Transverse colon (tissue), 3 donors: Measurements from ENCODE around the gene UNC5B.

Source experiments
- CTCF ChIP-seq, 5 experiments: fragments of 200-600 bp in 3 of 5; fragments of 450-650 bp in 2 of 5; sonication (generic) in 3 of 5; IDR thresholded peaks; 1 replicate in 2 of 5; 2 replicates in 3 of 5; pipeline ENCODE4 v1.5.1; 2016 to 2017; ENCODE audit warnings: antibody characterized with exemption in 5 of 5, inconsistent platforms in 3 of 5, mild to moderate bottlenecking in 2 of 5, moderate library complexity in 1 of 5
- POLR2A ChIP-seq: fragments of 450-650 bp; IDR thresholded peaks from one replicate; pipeline ENCODE4 v1.6.1; 2016; ENCODE audit warnings: antibody characterized with exemption, mild to moderate bottlenecking, moderate library complexity

GRCh38 chr10:71295641-71296040 lies 83.3 kb downstream of the UNC5B start:
- TF ChIP-seq POLR2A (no peak), CTCF (IDR thresholded peaks at IDR 0.05) (no peak)
